Embryonic facial prominence (tissue), 1 donor: ENCODE data around the gene OR4K17.
"Not testable (repeated sequence)": the region's sequence is repeated elsewhere in the genome, so short reads cannot be mapped to it uniquely, and the experiment has no call there.

Source experiments
- DNase-seq: peaks from one replicate; pipeline ENCODE4 v3.0.0-alpha.2; 2016; ENCODE audit errors: extremely low spot score

OR4K17 gene, protein sequence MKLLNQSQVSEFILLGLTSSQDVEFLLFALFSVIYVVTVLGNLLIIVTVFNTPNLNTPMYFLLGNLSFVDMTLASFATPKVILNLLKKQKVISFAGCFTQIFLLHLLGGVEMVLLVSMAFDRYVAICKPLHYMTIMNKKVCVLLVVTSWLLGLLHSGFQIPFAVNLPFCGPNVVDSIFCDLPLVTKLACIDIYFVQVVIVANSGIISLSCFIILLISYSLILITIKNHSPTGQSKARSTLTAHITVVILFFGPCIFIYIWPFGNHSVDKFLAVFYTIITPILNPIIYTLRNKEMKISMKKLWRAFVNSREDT

DNA sequence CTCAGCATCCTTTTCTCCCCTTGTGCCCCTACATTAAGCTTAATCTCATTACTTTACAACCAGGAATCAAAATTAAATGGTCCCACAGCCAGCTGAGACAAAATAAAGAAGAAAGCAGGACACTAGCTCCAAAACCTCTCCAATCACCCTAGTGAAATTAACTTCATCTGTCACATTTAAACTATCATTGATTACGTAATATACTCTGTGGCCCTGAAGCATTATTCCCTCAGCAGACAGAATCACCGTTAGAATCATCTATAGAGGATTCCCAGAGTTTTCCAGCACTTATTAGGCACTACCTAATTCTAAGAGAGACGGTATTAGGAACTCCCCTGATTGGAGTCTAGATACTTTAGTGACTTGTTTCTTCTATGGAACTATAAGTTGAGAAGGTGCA lies at the start of gene OR4K17:
OR4K17 (plus strand) TSS at position 302 of the 400 bp plus-strand sequence. CDS start 6,761 bp downstream, outside the sequence.
- no peak for DNase-seq

DNA sequence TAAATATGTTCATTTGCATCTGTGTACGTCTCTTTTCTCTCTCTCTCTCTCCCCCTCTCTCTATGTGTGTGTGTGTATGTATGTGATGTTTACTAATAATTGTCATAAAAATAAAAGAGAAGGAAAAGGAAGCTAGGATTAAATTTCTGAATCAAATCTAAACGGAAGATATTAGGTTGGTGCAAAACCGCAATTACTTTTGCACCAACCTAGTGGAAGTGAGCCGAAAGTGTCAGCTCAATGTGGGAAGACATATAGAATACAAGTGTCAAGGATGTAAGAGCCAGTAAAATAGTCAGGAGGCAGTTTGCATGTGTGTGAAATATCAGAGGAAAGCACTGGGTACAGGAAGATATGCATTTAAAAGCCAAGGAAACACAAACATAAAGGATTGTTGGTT lies 18.5 kb upstream of the OR4K17 start:
- DNase-seq = no peak

DNA sequence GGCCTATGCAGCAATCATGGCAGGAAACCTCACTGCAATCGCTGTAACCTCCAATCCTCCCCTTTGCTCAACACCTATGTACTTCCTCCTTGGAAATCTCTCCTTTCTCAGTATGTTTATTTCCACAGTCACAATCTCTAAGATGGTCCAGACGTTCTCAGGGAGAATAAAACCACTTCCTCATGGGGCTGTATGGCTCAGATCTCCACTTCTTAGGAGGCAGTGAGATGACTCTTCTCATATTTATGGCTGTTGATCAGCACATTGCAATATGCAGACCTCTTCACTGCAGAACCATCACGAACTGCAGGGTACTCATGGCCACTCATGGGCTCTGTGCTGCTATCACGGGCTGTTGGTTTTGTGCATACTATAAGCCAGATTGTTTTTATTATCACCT lies 17.1 kb upstream of the OR4K17 start:
- DNase-seq = no peak

DNA sequence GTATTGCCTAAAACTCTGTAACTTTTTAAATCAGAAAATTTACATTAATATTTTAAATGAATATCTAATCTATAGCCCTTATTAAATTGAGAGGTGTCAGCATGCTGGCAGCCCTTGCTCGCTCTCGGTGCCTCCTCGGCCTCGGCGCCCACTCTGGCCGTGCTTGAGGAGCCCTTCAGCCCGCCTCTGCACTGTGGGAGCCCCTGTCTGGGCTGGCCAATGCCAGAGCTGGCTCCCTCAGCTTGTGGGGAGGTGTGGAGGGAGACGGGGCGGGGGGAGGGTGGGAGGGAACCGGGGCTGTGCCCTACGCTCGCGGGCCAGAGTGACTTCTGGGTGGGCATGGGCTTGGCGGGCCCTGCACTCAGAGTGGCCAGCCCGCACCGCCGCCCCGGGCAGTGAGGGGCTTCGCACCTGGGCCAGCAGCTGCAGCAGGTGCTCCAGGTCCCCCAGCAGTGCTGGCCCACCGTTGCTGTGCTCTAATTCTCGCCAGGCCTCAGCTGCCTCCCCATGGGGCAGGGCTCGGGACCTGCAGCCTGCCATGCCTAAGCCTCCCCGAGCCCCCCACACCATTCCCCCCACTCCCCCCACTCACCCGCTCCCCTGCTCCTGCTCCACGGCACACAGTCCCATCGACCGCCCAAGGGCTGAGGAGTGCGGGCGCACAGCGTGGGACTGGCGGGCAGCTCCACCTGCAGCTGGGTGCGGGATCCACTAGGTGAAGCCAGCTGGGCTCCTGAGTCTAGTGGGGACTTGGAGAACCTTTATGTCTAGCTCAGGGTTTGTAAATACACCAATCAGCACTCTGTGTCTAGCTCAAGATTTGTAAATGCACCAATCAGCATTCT lies 11.4 kb upstream of the OR4K17 start:
- not testable (repeated sequence) for DNase-seq

DNA sequence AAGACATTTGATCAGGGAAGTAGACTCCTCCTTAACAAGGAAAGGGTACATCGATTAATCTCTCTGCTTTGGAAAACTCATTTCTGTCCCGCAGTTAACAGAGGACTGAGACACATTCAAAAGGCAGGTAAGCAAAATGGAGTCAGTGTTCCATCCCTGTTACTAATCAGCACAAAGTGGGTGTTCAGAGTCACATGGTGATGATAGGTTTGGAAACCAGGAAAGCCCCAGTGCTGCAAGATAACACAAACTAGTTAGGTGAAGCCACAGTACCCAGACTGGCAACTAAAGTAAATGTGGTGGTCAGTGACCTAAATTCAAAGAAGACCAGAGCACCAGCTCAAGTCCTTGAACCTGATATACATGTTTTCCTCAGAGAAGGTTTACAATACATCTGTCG lies 1.8 kb downstream of the OR4K17 start:
- DNase-seq = no peak

DNA sequence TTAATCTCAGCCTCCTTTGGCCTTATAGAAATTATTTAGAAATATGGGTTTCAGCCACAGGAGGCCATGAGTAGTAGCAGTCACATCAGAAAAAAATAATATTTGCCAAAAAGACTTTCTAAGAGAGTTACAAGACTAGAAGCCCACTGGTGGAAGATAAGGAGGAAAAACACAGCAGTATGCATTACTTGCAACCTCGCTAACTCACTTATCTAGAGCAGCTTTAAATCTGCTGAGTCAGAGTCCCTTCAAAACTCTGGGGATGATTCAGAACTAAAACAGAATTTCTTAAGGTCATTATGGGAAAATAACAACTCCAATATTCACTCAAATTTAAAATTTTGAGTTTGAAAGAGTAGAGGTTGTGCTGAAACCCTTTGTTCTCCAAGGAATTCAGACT lies 6.2 kb downstream of the OR4K17 start:
- DNase-seq = no peak

DNA sequence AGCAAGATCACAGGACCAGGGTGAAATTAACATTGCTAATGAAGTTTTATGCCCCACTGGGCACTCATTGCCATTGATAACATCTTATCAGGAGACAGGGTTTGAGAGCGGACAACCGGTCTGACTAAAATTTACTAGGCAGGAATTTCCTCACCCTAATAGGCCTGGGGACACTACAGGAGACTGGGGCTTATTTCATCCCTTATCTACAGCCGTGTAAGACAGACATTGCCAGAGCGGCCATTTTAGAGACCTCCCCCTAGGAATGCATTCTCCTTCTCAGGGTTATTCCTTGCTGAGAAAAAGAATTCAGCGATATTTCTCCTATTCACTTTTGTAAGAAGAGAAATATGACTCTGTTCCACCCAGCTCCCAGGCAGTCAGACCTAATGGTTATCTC lies 8.3 kb downstream of the OR4K17 start:
- no peak for DNase-seq

DNA sequence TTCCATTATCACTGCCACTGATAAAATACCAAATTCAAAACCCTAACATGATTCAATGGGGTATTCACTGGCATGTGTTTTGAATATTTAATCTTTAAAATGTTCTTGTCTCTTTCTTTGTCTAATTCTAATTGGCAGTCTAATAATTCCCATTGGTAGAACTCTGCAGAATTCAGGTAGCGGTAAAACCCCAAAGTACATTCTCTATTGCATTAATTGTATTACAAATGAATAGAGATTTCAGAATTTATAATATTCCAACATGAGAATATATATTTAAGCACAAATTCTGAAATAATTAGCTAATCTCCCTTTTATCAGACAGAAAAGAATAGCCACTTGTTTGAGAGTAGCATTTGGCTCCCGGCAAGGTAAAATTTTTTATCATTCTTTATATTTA lies 28.0 kb downstream of the OR4K17 start, which contains the start of gene OR4N5:
OR4N5 (plus strand) TSS at position 301 of the 400 bp plus-strand sequence. CDS start 4,916 bp downstream, outside the sequence.
- DNase-seq = no peak

DNA sequence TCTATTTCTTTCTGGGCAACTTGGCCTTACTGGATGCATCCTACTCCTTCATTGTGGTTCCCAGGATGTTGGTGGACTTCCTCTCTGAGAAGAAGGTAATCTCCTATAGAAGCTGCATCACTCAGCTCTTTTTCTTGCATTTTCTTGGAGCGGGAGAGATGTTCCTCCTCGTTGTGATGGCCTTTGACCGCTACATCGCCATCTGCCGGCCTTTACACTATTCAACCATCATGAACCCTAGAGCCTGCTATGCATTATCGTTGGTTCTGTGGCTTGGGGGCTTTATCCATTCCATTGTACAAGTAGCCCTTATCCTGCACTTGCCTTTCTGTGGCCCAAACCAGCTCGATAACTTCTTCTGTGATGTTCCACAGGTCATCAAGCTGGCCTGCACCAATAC lies 33.4 kb downstream of the OR4K17 start:
- DNase-seq = no peak

DNA sequence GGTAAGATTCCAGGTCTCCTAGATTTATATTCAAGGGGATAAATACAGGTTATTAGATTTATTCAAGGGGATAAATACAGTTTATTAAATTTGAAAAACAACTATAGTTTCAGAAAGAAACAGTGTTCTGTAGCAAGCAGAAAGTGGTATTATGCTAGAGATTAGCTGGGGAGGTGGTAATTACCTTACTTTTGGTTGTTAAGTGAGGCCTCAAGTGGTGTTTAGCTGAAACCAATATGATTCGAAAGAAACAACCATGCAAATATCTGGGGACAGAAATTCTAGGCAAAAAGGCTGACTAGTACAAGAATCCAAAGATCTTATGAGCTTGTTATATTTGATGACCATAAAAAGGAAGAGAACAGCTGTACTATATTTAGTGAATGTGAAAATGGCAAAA lies 34.3 kb downstream of the OR4K17 start:
- DNase-seq = no peak

DNA sequence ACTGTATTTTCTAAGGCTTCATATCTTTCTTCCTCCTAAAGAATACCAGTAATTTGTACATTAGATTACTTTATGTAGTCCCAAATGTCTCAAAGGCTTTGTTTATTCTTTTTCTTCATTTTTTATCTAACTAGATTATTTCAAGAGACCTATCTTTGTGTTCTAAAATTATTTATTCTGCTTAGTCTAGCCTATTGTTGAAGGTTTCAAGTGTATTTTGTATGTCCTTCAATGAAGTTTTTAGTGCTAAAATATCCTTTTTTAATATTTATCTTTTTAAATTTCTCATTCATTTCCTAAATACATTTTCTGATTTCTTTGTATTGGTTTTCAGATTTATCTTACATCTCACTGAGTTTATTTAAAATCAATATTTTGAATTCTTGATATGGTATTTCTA lies 53.9 kb downstream of the OR4K17 start:
- no peak for DNase-seq

DNA sequence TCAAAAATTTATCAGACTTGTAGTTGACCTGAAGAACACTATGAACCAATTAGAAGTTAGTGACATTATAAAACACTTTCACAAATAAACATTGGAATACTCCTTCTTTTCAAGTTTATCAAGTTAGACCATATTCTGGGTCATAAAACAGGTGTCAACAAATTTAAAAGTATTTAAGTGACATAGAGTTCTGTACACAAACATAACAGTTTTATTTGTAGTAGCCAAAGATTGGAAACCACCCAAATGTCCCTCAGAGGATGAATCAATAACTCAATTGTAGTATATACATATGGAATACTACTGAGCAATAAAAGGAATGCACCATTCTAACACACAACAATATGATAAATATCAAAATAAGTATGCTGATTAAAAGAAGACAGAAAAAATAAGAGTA lies 56.6 kb downstream of the OR4K17 start:
- no peak for DNase-seq

DNA sequence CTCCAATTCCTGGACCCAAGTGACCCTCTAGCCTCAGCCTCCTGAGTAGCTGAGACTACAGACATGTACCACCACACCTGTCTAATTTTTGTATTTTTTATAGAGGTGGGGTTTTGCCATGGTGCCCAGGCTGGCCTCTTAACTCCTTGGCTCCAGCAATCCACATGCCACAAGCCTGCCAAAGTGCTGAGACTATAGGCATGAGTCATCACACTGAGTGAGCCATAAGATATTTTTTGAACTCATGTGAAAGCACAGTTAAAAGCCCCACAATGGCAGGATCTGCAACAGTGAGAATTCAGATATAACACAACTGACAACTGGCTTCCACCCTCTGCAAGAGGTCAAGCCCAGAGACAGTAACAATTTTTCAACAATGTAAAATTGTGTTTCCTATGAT lies 59.3 kb downstream of the OR4K17 start:
- not testable (repeated sequence) for DNase-seq
